ENCODE data around the gene DARS1.

- TF ChIP-seq RARB (CRISPR knock-in tag; IDR thresholded peaks at IDR 0.05) (no peak), ZNF70 (CRISPR knock-in tag; IDR thresholded peaks at IDR 0.05) (no peak), ZFP30 (CRISPR knock-in tag; IDR thresholded peaks at IDR 0.05) (no peak), PPARA (CRISPR knock-in tag; IDR thresholded peaks at IDR 0.05; ENCODE audit: borderline replicate concordance) (no peak), ZFP3 (CRISPR knock-in tag; IDR thresholded peaks at IDR 0.05) (no peak), ARNTL (CRISPR knock-in tag; IDR thresholded peaks at IDR 0.05; ENCODE audit: borderline replicate concordance, low read depth) (no peak), GLIS3 (CRISPR knock-in tag; IDR thresholded peaks at IDR 0.05) (0 out of 2 replicates have a peak, but pooled peaks have one; percentile 47), ESRRG (CRISPR knock-in tag; IDR thresholded peaks at IDR 0.05) (no peak), ZC3H10 (CRISPR knock-in tag; IDR thresholded peaks at IDR 0.05) (no peak), SNAI2 (CRISPR knock-in tag; IDR thresholded peaks at IDR 0.05) (no peak)
- TF ChIP-seq, protein P1, sequence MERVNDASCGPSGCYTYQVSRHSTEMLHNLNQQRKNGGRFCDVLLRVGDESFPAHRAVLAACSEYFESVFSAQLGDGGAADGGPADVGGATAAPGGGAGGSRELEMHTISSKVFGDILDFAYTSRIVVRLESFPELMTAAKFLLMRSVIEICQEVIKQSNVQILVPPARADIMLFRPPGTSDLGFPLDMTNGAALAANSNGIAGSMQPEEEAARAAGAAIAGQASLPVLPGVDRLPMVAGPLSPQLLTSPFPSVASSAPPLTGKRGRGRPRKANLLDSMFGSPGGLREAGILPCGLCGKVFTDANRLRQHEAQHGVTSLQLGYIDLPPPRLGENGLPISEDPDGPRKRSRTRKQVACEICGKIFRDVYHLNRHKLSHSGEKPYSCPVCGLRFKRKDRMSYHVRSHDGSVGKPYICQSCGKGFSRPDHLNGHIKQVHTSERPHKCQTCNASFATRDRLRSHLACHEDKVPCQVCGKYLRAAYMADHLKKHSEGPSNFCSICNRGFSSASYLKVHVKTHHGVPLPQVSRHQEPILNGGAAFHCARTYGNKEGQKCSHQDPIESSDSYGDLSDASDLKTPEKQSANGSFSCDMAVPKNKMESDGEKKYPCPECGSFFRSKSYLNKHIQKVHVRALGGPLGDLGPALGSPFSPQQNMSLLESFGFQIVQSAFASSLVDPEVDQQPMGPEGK (CRISPR knock-in tag; IDR thresholded peaks at IDR 0.05; ENCODE audit: borderline replicate concordance), result no peak
Observed at GRCh38 chr2:135985018-135985825, at the start of gene DARS1.
